ENCODE data around the gene IL11RA.

IL11RA gene

DNA sequence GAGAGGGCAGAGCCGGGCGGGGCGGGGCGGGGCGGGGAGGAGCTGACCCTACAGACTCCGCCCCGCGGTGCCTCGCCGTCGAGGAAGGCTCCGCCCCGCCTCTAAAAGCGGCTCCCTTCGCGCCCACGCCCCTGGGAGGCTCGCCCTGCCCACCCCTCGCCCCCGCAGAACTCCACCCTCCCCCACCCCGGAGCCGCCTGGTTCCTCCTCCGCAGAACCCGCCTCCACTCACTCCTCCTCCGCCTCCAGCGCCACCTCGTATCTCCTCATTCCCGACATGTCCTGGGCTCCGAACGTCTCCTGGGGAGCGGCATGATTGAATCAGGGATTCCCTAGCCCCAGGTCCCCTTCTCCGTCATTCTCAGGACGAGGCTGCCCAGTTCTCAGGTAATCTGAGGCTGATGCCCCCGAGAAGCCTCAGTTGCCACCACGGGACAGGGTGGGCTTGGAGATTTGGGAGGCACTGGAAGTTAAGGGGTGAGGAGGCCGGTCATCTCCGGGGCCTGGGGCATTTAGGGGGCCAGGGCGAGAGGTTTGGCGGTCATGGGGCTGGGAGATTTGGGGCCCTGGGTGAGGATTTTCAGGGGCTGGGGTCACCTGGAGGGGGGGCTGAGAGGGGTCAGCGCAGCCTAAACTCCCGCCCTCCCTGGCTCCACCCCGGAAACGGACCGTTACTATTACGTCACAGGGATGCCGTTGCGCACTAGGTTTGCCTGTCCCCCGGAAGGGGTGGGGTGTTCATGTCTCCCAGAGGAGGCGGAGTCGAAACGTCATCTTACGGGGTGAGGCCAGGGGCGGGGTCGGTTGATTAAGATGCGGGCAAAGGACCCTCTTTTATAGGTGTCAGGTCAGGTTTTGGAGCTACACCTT, 13.6 kb downstream of the IL11RA start:
- TF ChIP-seq, protein P1, sequence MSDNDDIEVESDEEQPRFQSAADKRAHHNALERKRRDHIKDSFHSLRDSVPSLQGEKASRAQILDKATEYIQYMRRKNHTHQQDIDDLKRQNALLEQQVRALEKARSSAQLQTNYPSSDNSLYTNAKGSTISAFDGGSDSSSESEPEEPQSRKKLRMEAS (IDR thresholded peaks at IDR 0.05; ENCODE audit: low read depth, low read length) = no peak
- peak; percentile 74 for TF ChIP-seq POLR2A (IDR thresholded peaks at IDR 0.05; ENCODE audit: extremely low read depth, insufficient read length)
- H3K4me3 ChIP-seq (ENCODE audit: low read depth, low read length) = peak overlapping the region; percentile 60
- peak; percentile 95 for DNase-seq (ENCODE audit: low read depth)

DNA sequence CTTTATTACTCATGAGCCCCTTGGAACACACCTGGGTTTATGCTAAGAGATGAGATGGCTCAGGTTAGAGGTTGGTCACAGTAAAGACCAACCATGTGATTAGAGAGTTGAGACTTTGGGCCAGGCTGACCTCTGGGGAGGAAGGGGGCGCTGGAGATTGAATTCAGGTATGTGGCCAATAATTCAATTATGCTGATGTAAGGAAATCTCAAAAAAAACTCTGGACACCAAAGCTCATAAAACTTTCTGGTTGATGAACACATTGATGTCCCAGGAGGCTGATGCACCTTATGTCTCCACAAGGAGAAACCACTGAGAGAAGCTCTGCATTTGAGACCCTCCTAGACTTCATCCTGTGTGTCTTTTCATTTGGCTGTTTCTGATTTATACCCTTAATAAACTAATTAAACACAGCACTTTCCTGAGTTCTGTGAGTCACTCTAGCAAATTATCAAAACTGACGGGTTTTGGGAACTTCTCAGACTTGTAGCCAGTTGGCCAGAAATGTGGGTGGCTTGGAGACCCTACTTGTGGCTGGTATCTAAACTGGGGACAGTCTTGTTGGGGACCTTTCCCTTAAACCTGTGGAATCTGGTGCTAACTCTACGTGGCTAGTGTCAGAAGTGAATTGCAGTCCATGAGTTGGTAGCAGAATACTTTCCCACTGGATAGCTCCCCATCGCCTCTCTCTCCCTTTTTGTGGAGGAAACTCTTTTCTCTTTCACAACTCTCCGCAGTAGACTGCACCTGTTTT, 18.0 kb downstream of the IL11RA start:
- DNase-seq (ENCODE audit: low read depth) = no peak
- no peak overlapping the region for H3K4me3 ChIP-seq (ENCODE audit: low read depth, low read length)
- TF ChIP-seq, protein P1 (IDR thresholded peaks at IDR 0.05; ENCODE audit: low read depth, low read length) = no peak
- no peak for TF ChIP-seq MYC (IDR thresholded peaks at IDR 0.05; ENCODE audit: low read depth, low read length)
- TF ChIP-seq POLR2A (IDR thresholded peaks at IDR 0.05; ENCODE audit: extremely low read depth, insufficient read length) = no peak
- no peak for TF ChIP-seq CTCF (IDR thresholded peaks at IDR 0.05; ENCODE audit: low read depth, low read length)

GRCh38 chr9:34671307-34671706, 19.3 kb downstream of the IL11RA start:
- DNase-seq (ENCODE audit: low read depth) = no peak
- TF ChIP-seq CTCF (IDR thresholded peaks at IDR 0.05; ENCODE audit: low read depth, low read length) (no peak), MYC (IDR thresholded peaks at IDR 0.05; ENCODE audit: low read depth, low read length) (no peak), POLR2A (IDR thresholded peaks at IDR 0.05; ENCODE audit: extremely low read depth, insufficient read length) (no peak)
- TF ChIP-seq, protein P1 (IDR thresholded peaks at IDR 0.05; ENCODE audit: low read depth, low read length) = no peak
- H3K4me3 ChIP-seq (ENCODE audit: low read depth, low read length) = no peak overlapping the region

DNA sequence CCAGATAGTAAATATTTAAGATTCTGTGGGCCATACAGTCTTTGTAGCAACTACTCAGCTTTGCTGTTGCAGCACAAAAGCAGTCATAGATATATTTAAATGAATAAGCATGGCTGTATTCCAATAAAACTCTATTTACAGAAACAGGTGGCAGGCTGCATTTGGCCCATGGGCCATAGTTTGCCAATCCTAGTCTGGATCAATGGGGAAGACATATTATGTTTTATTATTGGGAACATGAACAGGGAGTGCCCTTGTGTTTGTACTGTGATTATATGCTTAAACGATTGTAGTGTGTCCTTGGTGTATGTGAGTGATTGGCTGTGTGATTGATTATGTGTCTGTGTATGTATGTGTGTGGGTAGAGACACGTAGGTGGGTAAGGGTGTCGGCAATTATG, 22.5 kb downstream of the IL11RA start:
- DNase-seq (ENCODE audit: low read depth) = no peak
- TF ChIP-seq CTCF (IDR thresholded peaks at IDR 0.05; ENCODE audit: low read depth, low read length) (no peak), MYC (IDR thresholded peaks at IDR 0.05; ENCODE audit: low read depth, low read length) (no peak), POLR2A (IDR thresholded peaks at IDR 0.05; ENCODE audit: extremely low read depth, insufficient read length) (no peak)
- TF ChIP-seq, protein P1 (IDR thresholded peaks at IDR 0.05; ENCODE audit: low read depth, low read length) = no peak
- H3K4me3 ChIP-seq (ENCODE audit: low read depth, low read length) = no peak overlapping the region

DNA sequence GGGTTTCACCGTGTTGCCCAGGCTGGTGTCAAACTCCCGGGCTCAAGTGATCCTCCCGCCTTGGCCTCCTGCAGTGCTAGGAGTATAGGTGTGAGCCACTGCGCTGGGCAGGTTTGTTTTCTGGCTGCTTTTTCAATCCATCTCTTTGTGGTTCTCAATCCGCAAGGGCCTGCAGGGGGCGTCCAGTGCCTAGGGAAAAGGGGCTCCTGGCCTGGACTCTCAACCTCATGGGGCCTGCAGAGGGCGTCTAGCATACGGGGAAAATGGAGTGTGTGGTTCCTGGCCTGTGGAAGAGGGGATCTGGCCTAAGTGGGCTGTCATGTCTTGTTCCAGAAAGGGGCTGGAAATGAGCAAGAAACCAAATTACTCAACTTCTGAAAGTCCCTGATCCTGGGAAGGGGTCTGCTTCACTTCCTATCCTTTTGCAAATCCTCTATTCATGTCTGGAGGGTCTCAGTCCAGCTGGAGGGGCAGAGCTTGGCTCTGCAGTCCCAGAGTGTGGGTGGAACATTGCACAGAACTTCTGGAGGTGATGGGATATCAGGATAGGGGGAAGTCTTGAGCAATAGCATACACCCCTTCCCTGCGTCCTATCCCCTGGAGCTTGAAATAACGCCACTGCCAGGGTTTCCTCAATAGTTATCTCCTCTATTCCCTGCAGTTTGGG, 23.2 kb downstream of the IL11RA start:
- TF ChIP-seq CTCF (IDR thresholded peaks at IDR 0.05; ENCODE audit: low read depth, low read length) (peak; percentile 100), MYC (IDR thresholded peaks at IDR 0.05; ENCODE audit: low read depth, low read length) (peak; percentile 77), POLR2A (IDR thresholded peaks at IDR 0.05; ENCODE audit: extremely low read depth, insufficient read length) (no peak)
- TF ChIP-seq, protein P1 (IDR thresholded peaks at IDR 0.05; ENCODE audit: low read depth, low read length) = peak; percentile 74
- H3K4me3 ChIP-seq (ENCODE audit: low read depth, low read length) = no peak overlapping the region
- peak; percentile 89 for DNase-seq (ENCODE audit: low read depth)
